KMS-11 (cell line): ENCODE results near the gene TFCP2L1.

Experiments used
- H2AFZ ChIP-seq: fragments of 200-600 bp; sonication (generic); 2 replicates; pipeline ENCODE4 v1.6.1; 2016; ENCODE audit warnings: antibody characterized with exemption, mixed run types, low read depth
- H3K27ac ChIP-seq: fragments of 200-600 bp; sonication (generic); 2 replicates; pipeline ENCODE4 v1.6.1; 2016; ENCODE audit warnings: mild to moderate bottlenecking, mixed run types
- H3K27me3 ChIP-seq: fragments of 200-600 bp; sonication (generic); 2 replicates; pipeline ENCODE4 v1.6.1; 2017; ENCODE audit warnings: mild to moderate bottlenecking, low read depth, mixed run types, moderate library complexity; ENCODE audit not compliant: insufficient read depth
- H3K36me3 ChIP-seq: fragments of 200-600 bp; sonication (generic); 2 replicates; pipeline ENCODE4 v1.6.1; 2017; ENCODE audit warnings: mild to moderate bottlenecking, mixed run types; ENCODE audit not compliant: insufficient read depth
- H3K4me1 ChIP-seq: fragments of 200-600 bp; sonication (generic); 2 replicates; pipeline ENCODE4 v1.6.1; 2016; ENCODE audit warnings: mild to moderate bottlenecking, low read depth, mixed run types; ENCODE audit not compliant: poor library complexity, severe bottlenecking
- H3K4me2 ChIP-seq: fragments of 200-600 bp; sonication (generic); 2 replicates; pipeline ENCODE4 v1.7.0; 2016; ENCODE audit warnings: mild to moderate bottlenecking, mixed run types
- H3K4me3 ChIP-seq: fragments of 200-600 bp; sonication (generic); IDR thresholded peaks from 2 replicates; pipeline ENCODE4 v1.6.1; 2017; ENCODE audit warnings: low read depth, low read length, mixed read lengths; ENCODE audit not compliant: insufficient read depth
- H3K79me2 ChIP-seq: fragments of 200-600 bp; sonication (generic); 2 replicates; pipeline ENCODE4 v1.6.1; 2016; ENCODE audit warnings: low read depth, mixed run types; ENCODE audit not compliant: insufficient read depth
- H3K9ac ChIP-seq: fragments of 200-600 bp; sonication (generic); 2 replicates; pipeline ENCODE4 v1.6.1; 2016; ENCODE audit warnings: mild to moderate bottlenecking, mixed run types
- H4K20me1 ChIP-seq: fragments of 200-600 bp; sonication (generic); 2 replicates; pipeline ENCODE4 v1.6.1; 2016; ENCODE audit warnings: mild to moderate bottlenecking, mixed run types; ENCODE audit not compliant: insufficient read depth
- TF ChIP-seq, protein P1 (sequence below): fragments of 200-600 bp; sonication (generic); conservative IDR thresholded peaks from 2 replicates; pipeline ENCODE4 v1.6.1; 2017; ENCODE audit warnings: low read depth, mild to moderate bottlenecking, antibody characterized with exemption, low read length, moderate library complexity, mixed read lengths

Gene TFCP2L1

DNA sequence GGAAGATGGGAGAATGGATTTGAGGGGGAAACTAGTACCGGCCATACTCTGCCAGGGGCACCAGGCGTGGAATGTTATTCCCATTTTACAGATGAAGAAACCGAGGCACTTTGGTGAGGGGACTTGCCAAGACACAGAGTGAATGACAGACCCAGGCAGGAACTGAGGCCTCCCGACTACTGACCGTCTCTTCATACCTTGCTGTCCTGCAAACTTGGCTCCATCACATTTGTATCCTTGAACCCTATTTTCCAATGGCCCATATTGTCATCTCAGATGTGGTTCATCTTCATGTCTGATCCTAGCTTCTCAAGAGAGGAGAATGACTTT, 6.2 kb upstream of the TFCP2L1 start:
- Histone ChIP-seq H3K9ac (no peak overlapping the region), H3K79me2 (no peaks in the 10 kb centered on the region), H4K20me1 (no peaks in the 10 kb centered on the region), H3K27me3 (no peaks in the 10 kb centered on the region), H3K27ac (no peak overlapping the region), H3K4me3 (no peak overlapping the region), H2AFZ (no peak overlapping the region), H3K4me1 (no peaks in the 10 kb centered on the region), H3K4me2 (no peak overlapping the region), H3K36me3 (no peaks in the 10 kb centered on the region)
- TF ChIP-seq, protein P1, sequence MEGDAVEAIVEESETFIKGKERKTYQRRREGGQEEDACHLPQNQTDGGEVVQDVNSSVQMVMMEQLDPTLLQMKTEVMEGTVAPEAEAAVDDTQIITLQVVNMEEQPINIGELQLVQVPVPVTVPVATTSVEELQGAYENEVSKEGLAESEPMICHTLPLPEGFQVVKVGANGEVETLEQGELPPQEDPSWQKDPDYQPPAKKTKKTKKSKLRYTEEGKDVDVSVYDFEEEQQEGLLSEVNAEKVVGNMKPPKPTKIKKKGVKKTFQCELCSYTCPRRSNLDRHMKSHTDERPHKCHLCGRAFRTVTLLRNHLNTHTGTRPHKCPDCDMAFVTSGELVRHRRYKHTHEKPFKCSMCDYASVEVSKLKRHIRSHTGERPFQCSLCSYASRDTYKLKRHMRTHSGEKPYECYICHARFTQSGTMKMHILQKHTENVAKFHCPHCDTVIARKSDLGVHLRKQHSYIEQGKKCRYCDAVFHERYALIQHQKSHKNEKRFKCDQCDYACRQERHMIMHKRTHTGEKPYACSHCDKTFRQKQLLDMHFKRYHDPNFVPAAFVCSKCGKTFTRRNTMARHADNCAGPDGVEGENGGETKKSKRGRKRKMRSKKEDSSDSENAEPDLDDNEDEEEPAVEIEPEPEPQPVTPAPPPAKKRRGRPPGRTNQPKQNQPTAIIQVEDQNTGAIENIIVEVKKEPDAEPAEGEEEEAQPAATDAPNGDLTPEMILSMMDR = no peak

DNA sequence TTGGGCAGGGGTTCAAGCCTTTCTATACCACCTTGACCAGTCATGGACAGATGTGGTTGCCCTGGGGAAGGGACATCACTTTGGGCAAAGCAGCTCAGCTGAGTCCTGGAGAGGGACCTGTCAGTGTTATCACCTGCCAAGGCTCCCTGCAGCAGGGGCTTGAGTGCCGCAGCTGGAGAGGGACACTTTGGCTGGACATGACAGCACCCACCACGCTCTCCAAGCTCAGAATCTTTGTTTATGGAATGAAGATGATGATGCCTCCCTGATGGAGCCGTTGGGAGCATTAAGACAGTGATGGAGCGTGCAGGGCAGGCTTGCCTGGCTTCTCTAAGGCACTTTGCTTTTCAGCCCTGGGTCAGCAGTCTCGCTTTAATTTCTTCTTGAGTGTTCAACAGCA, 4.3 kb upstream of the TFCP2L1 start:
- Histone ChIP-seq H3K27ac (no peak overlapping the region), H4K20me1 (no peaks in the 10 kb centered on the region), H3K79me2 (no peaks in the 10 kb centered on the region), H3K4me3 (no peak overlapping the region), H3K4me1 (no peaks in the 10 kb centered on the region), H3K36me3 (no peaks in the 10 kb centered on the region), H2AFZ (no peak overlapping the region), H3K9ac (no peak overlapping the region), H3K4me2 (no peak overlapping the region), H3K27me3 (no peaks in the 10 kb centered on the region)
- TF ChIP-seq, protein P1 = no peak

DNA sequence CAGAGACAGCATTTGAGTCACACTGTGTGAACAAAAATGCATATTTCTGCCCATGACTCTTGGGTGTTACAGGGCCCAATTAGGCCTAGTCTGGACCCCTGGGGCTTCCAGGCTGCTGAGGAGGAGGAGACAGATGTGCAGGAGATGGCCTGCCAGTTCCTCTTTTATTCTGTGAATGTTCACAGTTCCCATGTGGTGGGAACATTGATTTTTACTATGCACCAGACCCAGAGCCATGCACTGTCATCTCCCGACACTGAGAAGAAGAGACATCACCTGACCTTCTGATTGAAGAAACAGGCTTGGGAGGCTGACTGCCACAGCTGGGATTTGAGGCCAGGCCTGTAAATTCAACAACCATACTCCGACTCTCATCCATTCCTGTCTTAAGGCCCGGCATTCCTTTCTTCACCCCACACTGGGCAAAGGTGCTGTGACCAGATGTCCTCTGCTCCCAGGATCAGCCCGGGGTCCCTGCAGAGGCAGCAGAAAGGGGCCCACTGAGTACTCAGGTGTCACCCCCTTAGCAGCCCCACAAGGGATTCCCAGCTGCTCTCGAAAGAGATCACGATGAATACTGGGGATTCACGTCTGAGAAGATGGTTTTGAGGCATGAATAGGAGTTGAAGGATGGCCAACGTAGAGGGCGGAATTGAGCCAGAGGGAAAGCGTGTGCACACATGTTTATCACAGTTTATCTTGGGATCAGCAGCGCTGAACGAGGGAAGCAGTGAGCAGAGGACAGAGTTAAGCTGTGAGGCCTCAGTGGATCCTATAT, 3.6 kb upstream of the TFCP2L1 start:
- no peaks in the 10 kb centered on the region for H3K79me2 ChIP-seq

DNA sequence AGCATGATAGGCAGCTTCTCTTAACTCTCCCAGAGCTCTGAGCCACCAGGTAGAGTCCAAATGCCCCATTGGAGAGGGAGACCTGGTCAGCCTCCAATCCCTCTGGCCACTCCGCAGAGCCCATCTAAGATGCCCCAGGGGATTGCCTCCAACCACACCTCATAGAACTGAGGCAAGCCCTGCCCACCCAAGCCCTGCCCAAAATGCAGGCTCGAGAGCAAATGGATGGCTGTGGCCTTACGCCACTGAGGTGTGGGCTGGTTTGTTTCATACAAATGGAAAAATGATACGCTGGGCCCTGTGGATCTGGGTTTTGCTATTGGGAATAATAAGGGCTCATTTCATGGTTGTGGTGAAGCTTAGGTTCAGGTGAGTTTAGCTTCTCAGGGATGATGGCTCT, 3.0 kb upstream of the TFCP2L1 start:
- TF ChIP-seq, protein P1 = no peak
- no peak overlapping the region for H3K4me2 ChIP-seq

More for the DNA sequence above, 3.6 kb upstream of the TFCP2L1 start:
- no peak overlapping the region for H3K4me2 ChIP-seq
- H3K27me3 ChIP-seq = no peaks in the 10 kb centered on the region
- no peaks in the 10 kb centered on the region for H3K36me3 ChIP-seq
- H3K4me3 ChIP-seq = no peak overlapping the region
- H3K27ac ChIP-seq = no peak overlapping the region
- H2AFZ ChIP-seq = no peak overlapping the region
- H3K4me1 ChIP-seq = no peaks in the 10 kb centered on the region
- H3K9ac ChIP-seq = no peak overlapping the region
- TF ChIP-seq, protein P1 = no peak
- no peaks in the 10 kb centered on the region for H4K20me1 ChIP-seq

More for the DNA sequence above, 3.0 kb upstream of the TFCP2L1 start:
- H3K9ac ChIP-seq = no peak overlapping the region
- H2AFZ ChIP-seq = no peak overlapping the region
- no peak overlapping the region for H3K27ac ChIP-seq
- H3K36me3 ChIP-seq = no peaks in the 10 kb centered on the region
- H3K27me3 ChIP-seq = no peaks in the 10 kb centered on the region
- H3K4me1 ChIP-seq = no peaks in the 10 kb centered on the region
- no peak overlapping the region for H3K4me3 ChIP-seq
- no peaks in the 10 kb centered on the region for H3K79me2 ChIP-seq
- no peaks in the 10 kb centered on the region for H4K20me1 ChIP-seq
